AG10803 (cell line): ENCODE results near the gene KCTD7.
"Not testable (repeated sequence)": the region's sequence is repeated elsewhere in the genome, so short reads cannot be mapped to it uniquely, and the experiment has no call there.

Source experiments
- DNase-seq: peaks from one replicate; pipeline ENCODE4 v3.0.0; 2010; ENCODE audit warnings: low read depth
- H3K4me3 ChIP-seq: 2 replicates; pipeline ENCODE4 v1.5.1; 2011; ENCODE audit warnings: mild to moderate bottlenecking, low read length, control low read depth
- TF ChIP-seq, protein P1 (sequence below): conservative IDR thresholded peaks from 2 replicates; pipeline ENCODE4 v1.5.1; 2011; ENCODE audit warnings: mild to moderate bottlenecking, low read length, control low read depth, inconsistent platforms

Gene KCTD7

DNA sequence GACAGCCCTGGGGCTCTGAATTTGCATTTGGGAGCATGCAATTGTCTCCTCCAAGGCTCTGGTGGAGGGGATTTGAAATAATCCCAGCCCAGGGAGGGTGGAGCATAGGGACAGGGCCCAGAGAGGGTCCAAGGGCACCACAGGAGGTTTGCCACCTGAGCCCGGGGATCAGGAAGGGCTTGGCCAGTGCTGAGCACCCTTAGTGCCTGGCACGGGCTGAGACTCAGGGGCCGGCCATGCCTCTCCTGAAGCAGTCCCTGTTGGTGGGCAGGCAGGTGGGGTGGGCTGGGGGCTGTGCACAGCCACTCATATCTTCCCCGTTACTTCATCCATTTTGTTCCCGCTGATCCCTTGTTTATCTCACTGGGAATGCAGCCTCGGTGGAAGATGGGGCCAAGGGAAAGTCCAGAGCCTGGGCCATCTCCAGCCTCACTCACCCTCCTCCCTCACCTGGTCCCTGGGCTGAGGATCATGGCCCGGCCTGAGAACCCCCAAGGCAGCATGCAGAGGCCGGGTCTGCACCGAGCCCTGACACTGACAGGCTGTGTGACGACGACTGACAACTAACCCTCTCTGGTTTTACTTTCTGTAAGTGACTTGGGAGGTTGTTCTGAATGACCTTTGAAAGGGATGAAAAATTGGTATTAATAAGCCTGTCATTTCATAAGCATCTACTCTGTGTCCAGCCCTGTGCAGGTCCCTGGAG lies 38.5 kb downstream of the KCTD7 start:
- TF ChIP-seq, protein P1, sequence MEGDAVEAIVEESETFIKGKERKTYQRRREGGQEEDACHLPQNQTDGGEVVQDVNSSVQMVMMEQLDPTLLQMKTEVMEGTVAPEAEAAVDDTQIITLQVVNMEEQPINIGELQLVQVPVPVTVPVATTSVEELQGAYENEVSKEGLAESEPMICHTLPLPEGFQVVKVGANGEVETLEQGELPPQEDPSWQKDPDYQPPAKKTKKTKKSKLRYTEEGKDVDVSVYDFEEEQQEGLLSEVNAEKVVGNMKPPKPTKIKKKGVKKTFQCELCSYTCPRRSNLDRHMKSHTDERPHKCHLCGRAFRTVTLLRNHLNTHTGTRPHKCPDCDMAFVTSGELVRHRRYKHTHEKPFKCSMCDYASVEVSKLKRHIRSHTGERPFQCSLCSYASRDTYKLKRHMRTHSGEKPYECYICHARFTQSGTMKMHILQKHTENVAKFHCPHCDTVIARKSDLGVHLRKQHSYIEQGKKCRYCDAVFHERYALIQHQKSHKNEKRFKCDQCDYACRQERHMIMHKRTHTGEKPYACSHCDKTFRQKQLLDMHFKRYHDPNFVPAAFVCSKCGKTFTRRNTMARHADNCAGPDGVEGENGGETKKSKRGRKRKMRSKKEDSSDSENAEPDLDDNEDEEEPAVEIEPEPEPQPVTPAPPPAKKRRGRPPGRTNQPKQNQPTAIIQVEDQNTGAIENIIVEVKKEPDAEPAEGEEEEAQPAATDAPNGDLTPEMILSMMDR, result no peak
- DNase-seq, result no peak
- H3K4me3 ChIP-seq, result no peak overlapping the region

DNA sequence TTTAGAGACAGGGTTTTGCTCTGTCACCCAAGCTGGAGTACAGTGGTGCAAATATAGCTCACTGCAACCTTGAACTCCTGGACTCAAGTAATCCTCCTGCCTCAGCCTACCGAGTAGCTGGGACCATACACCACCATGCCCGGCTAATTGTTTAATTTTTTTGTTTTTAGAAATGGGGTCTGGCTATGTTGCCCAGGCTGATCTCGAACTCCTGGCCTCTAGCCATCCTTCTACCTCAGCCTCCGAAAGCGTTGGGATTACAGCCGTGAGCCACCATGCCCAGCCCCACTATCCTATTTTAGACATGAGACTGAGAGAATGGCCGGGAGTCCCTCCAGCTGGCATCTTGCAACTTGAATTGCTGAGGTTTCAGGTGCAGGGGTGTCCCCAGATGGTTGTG lies 39.4 kb downstream of the KCTD7 start:
- no peak overlapping the region for H3K4me3 ChIP-seq
- TF ChIP-seq, protein P1, result no peak
- DNase-seq, result no peak

DNA sequence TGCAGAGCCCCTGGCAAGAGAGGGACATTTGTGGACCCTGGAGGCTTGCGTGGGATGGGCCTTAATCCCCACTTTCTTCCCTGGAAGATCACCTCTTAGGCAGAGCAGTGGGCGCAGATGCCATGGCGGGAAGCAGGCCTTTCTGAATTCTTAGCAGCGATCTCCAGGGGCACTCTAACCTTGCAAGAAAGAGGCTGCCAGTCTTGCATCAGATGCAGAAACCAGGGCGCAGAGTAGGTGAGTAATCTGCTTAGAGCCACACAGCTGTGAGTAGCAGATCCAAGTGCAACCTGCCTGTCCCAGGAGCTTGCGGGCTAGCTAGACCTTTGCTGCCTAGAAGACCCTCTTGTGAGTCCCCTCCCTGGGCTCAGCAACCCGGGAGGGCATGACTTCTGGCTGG lies 40.0 kb downstream of the KCTD7 start:
- no peak overlapping the region for H3K4me3 ChIP-seq
- no peak for DNase-seq
- TF ChIP-seq, protein P1, result no peak

DNA sequence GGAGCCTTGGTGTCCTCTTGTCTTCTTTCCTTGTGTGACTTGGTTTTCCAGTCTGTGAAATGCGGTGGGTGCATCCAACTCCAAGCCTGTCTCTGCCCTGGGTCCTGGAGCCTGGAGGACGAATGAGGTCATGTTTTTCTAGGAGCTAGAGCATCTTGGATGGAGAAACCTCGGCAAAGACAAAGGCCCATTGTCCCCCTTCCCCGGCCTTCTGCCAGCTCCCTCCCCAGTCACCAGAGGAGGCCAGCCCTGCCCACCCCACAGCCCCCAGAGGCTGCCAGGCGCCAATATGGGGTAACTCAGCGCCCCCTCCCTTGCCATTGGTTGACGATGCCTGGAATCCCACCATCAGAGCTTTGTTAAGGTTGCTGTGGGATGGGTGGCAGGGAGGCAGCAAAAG lies 40.4 kb downstream of the KCTD7 start:
- TF ChIP-seq, protein P1, result no peak
- no peak for DNase-seq
- no peak overlapping the region for H3K4me3 ChIP-seq

DNA sequence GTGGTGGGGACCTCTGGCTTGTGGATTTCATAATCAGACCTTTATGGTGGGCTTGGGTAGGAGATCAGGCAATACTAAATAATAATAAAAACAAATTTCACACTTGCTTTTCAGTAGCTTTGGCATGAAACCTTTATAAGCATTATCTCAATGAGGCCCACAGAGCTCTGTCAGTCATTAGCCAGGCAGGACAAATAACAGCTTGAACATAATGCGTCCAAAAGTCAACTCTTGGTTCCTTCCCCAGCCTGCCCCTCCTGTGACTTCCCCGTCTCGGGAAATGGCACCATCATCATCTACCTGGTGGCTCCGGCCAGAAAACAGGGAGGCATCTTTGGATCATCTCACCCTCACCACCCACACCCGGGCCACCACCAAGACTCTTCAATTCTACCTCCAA lies 40.8 kb downstream of the KCTD7 start:
- TF ChIP-seq, protein P1, result no peak
- DNase-seq, result no peak
- H3K4me3 ChIP-seq, result no peak overlapping the region

DNA sequence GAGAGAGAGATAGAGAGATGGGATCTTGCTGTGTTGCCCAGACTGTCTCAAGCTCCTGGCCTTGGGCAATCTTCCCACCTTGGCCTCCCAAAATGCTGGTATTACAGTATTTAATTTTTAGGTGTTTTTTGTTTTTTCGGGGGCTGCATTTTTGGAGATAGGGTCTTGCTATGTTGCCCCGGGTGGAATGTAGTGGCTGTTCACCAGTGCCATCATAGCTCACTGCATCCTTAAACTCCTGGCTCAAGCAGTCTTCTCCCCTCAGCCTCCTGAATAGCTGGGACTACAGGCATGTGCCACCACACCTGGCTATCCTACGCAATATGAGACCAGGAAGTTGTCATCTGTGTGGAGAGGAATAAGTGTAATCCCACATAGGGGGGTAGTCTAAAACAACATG lies 42.4 kb downstream of the KCTD7 start:
- TF ChIP-seq, protein P1, result no peak
- no peak overlapping the region for H3K4me3 ChIP-seq
- no peak for DNase-seq

DNA sequence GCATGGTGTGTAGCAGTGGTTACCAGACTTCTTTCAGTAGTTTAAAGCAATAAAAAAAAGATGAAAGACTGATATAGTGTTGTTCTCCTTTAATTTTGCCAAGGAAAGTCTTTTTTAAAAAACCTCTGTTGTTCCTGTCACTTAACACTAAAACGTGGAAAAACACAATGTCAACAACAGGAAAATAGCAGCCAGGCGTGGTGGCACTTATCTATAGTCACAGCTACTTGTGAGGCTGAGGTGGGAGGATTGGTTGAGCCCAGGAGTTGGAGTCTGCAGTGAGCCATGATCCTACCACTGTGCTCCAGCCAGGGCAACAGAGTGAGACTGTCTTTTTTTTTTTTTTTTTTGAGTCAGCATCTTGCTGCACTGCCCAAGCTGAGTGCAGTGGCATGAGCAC lies 42.8 kb downstream of the KCTD7 start:
- not testable (repeated sequence) for H3K4me3 ChIP-seq, DNase-seq

DNA sequence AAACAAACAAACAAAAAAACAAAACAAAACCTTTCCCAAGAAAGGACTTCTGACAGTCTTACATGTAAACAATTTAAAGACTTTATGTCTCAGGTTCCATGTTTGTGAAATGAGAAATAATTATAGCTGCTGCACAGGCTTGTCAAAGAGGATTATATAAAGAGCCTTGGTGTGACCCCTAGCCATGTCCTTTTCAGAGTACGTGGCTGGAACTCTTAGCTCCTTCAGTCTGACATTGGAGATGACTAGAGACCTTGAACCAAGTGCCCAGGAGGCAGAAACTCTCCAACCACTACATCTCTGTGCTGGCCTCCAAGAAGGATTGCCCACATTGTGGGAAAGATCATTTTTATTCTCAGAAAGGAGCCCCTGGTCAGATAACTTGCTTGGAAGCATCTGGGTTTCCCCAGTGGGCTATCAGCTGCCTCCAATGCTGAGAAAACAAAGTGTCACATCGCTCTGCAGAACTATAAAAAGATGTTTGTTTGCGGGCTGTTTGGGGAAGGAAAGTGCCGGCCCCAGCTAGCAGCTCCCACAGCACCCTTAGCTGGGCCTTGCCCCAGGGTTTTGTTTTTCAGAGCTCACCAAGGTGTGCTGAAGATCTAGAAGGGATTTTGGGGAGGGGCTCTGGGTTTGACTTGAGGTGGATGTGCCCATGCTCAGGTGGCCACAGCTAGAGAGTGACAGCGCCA lies 43.9 kb downstream of the KCTD7 start:
- DNase-seq, H3K4me3 ChIP-seq: not testable (repeated sequence)

DNA sequence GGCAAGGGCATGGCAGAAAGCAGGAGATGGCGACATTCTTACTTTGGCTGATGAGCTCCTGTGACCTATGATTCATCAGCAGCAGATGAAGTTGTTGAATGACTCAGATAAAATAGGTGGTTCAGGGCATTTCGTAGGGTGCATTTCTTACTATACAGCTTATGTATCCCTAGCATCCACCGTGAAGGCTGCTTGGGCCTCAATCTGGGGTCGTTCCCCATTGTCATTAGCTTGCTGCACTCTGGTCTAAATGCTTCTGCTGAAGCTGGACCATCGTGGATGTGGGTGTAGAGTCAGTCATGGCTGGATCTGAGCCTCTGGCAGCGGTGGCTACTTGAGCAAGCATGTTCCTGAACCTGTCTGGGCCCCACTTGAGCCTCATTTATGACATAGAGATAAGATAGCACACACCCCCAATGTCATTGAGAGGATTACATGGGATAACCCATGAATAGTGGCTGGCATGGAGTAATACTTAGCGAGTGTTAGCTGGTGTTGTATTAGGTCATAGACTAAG lies 44.5 kb downstream of the KCTD7 start:
- DNase-seq, H3K4me3 ChIP-seq: not testable (repeated sequence)
